HepG2 (cell line): ENCODE results near the gene PCDHA6. TPM values are rescaled to one million over a fixed set of nuclear protein-coding genes. Genes with fewer than 3 reads are reported as not detected.
"Not testable (repeated sequence)": the region's sequence is repeated elsewhere in the genome, so short reads cannot be mapped to it uniquely, and the experiment has no call there.

Experiments used
- ATAC-seq: fragments of 200-7000 bp; cut with Tn5 transposase; 3 replicates; pipeline ENCODE4 v1.9.1; 2020; ENCODE audit warnings: mild to moderate bottlenecking, moderate library complexity
- BruUV-seq: library from RNA; stranded (reverse); fragments of 400-500 nt; replicated peaks from 2 replicates; lab custom pipeline; 2021; lab: Mats Ljungman, UMichigan
- CTCF ChIA-PET: fragments of 300-600 bp; formaldehyde crosslinking; extraction: SDS; loops from one replicate; lab custom pipeline; 2021; ENCODE audit warnings: low total read pairs, inconsistent platforms, low intra/inter-chr PET ratio; lab: Yijun Ruan, JAX
- POLR2A ChIA-PET: fragments of 350-600 bp; sonication (Branson Sonifier 250); formaldehyde crosslinking; loops from one replicate; lab custom pipeline; 2020; ENCODE audit warnings: antibody characterized with exemption, inconsistent platforms; lab: Yijun Ruan, JAX
- DNase-seq: peaks from one replicate; pipeline ENCODE4 v3.0.0-alpha.2; 2015; ENCODE audit warnings: low spot score
- FAIRE-seq: peaks from 3 replicates; lab custom pipeline; 2011; peaks lifted over from hg19 to GRCh38; lab: Jason Lieb, UNC
- H2AFZ ChIP-seq: one replicate; pipeline ENCODE4 v1.6.1; 2011; ENCODE audit warnings: low read length, inconsistent platforms
- H3K27ac ChIP-seq: fragments of 300-600 bp; 3 replicates; pipeline ENCODE4 v1.8.0; 2011; ENCODE audit warnings: mixed run types, mild to moderate bottlenecking, mixed read lengths, low read length, inconsistent platforms; ENCODE audit not compliant: insufficient read depth; ENCODE audit errors: extremely low read length
- H3K27me3 ChIP-seq, 2 experiments: fragments of 200-600 bp in 1 of 2; 2 replicates in 1 of 2; 3 replicates in 1 of 2; pipeline versions ENCODE4 v1.6.0 to v1.8.0; 2011; ENCODE audit warnings: low read length in 2 of 2, mild to moderate bottlenecking in 2 of 2, moderate library complexity in 2 of 2, inconsistent platforms in 1 of 2; ENCODE audit not compliant: insufficient read depth in 2 of 2, control insufficient read depth in 1 of 2
- H3K36me3 ChIP-seq, 2 experiments: fragments of 200-600 bp in 1 of 2; replicated peaks in 1 of 2; 2 replicates in 1 of 2; 3 replicates in 1 of 2; pipeline versions ENCODE4 v1.5.1 to v1.8.0; 2011; ENCODE audit warnings: low read length in 2 of 2, inconsistent platforms in 1 of 2; ENCODE audit not compliant: insufficient read depth in 2 of 2, control insufficient read depth in 1 of 2
- H3K4me1 ChIP-seq: 2 replicates; pipeline ENCODE4 v1.5.1; 2012; ENCODE audit warnings: low read length, inconsistent platforms; ENCODE audit not compliant: insufficient read depth
- H3K4me2 ChIP-seq: 2 replicates; pipeline ENCODE4 v1.6.0; 2011; ENCODE audit warnings: low read depth, low read length, inconsistent platforms
- H3K4me3 ChIP-seq, 3 experiments: fragments of 200-600 bp in 1 of 3; sonication (generic), shearing (Covaris generic) in 1 of 3; replicated peaks in 1 of 3; 2 replicates each; pipeline ENCODE4 v1.5.1; 2011 to 2016; ENCODE audit warnings: low read length in 3 of 3, inconsistent platforms in 2 of 3, low read depth in 2 of 3, mild to moderate bottlenecking in 2 of 3, control low read depth in 1 of 3, mixed read lengths in 1 of 3; ENCODE audit not compliant: insufficient read depth in 1 of 3
- H3K79me2 ChIP-seq: one replicate; pipeline ENCODE4 v1.6.1; 2011; ENCODE audit warnings: low read length, inconsistent platforms; ENCODE audit not compliant: insufficient read depth
- H3K9ac ChIP-seq: 2 replicates; pipeline ENCODE4 v1.6.0; 2011; ENCODE audit warnings: mild to moderate bottlenecking, low read depth, low read length, inconsistent platforms; ENCODE audit not compliant: insufficient read depth
- H3K9me3 ChIP-seq: 2 replicates; pipeline ENCODE4 v1.5.1; 2012; ENCODE audit warnings: mild to moderate bottlenecking, low read length
- H4K20me1 ChIP-seq: 2 replicates; pipeline ENCODE4 v1.6.0; 2011; ENCODE audit warnings: inconsistent platforms, mild to moderate bottlenecking, low read length, moderate library complexity; ENCODE audit not compliant: insufficient read depth
- ATRX ChIP-seq: sonication (generic); formaldehyde crosslinking; IDR thresholded peaks from 2 replicates; pipeline ENCODE4 v1.4.0; 2020; ENCODE audit warnings: missing genetic modification reagents, borderline replicate concordance
- ERF ChIP-seq: IDR thresholded peaks from 2 replicates; pipeline ENCODE4 v1.6.1; 2018; ENCODE audit warnings: missing biosample characterization, missing genetic modification reagents
- RFX3 ChIP-seq: IDR thresholded peaks from 2 replicates; pipeline ENCODE4 v1.6.1; 2016; ENCODE audit warnings: missing biosample characterization, missing genetic modification reagents
- SNRNP70 ChIP-seq: fragments of 200-400 bp; formaldehyde crosslinking; IDR thresholded peaks from 2 replicates; pipeline ENCODE4 v1.6.1; 2017; ENCODE audit warnings: mild to moderate bottlenecking, low read depth, low read length, moderate library complexity
- ZNF224 ChIP-seq: sonication (generic); formaldehyde crosslinking; IDR thresholded peaks from 2 replicates; pipeline ENCODE4 v1.5.0; 2020; ENCODE audit warnings: mild to moderate bottlenecking, missing genetic modification reagents
- ZNF253 ChIP-seq: sonication (generic); formaldehyde crosslinking; IDR thresholded peaks from 2 replicates; pipeline ENCODE4 v1.8.0; 2022; ENCODE audit warnings: mild to moderate bottlenecking, missing genetic modification reagents, borderline replicate concordance
- WGBS: methylation state at CpG from one replicate; pipeline ENCODE4 v1.1.6; 2017; ENCODE audit warnings: low lambda C conversion rate; 5-methylcytosine and 5-hydroxymethylcytosine counted together
- in situ Hi-C: cut with HindIII; loops from 2 replicates; pipeline ENCODE4 v1.10.0; 2017; ENCODE audit warnings: low pct_unique_long_range_greater_than_20kb; ENCODE audit not compliant: extremely low pct_ligation_motif_present
- intact Hi-C: fragments of 100-400 bp; cut with micrococcal nuclease; formaldehyde crosslinking; loops from one replicate; pipeline ENCODE4 v1.10.0; 2022; ENCODE audit not compliant: unreplicated experiment
- polyA plus RNA-seq, 8 experiments: library from polyadenylated mRNA; depleted of rRNA in 3 of 8; stranded (reverse) in 7 of 8; unstranded in 1 of 8; fragments of >200 nt; fragmentation: Illumina TruSeq in 4 of 8; extraction: Trizol in 4 of 8; gene quantifications; 2 replicates each; pipeline versions ENCODE4 v1.2.1 to v1.2.3, GENCODE V29; 2011 to 2016; ENCODE audit warnings: low read depth in 4 of 8, missing spikeins in 1 of 8, mixed read lengths in 1 of 8; ENCODE audit not compliant: insufficient read depth in 1 of 8
- total RNA-seq, 5 experiments: library from RNA; depleted of rRNA; stranded (reverse); fragments of >200 nt; fragmentation: Illumina TruSeq; extraction: Trizol; gene quantifications; 2 replicates each; pipeline ENCODE4 v1.2.3, GENCODE V29; 2016; ENCODE audit warnings: low read depth in 1 of 5

Gene PCDHA6
- total and polyA plus RNA-seq, 2 of the 13 experiments (the other 11 are each of a cell fraction or from before 2014, with no cell fraction given): not detected

GRCh38 chr5:140801494-140801841 lies 26.3 kb upstream of the PCDHA6 start:
- H3K79me2 ChIP-seq: no peaks in the 10 kb centered on the region
- ATAC-seq: no peak
- TF ChIP-seq SNRNP70 (no peak), ATRX (no peak), RFX3 (CRISPR knock-in tag) (no peak), ZNF253 (CRISPR knock-in tag) (no peak), ZNF224 (no peak), ERF (CRISPR knock-in tag) (no peak)
- BruUV-seq: no TSS peak
- peaks cover 21% of the 10 kb centered on the region for H3K9me3 ChIP-seq
- H3K36me3 ChIP-seq: no peaks in the 10 kb centered on the region
- H3K27ac ChIP-seq: no peak overlapping the region
- no peak overlapping the region for H3K4me3 ChIP-seq
- in situ Hi-C loops: no loop called here
- no peaks in the 10 kb centered on the region for H3K4me1 ChIP-seq
- POLR2A ChIA-PET: no interaction called here
- DNase-seq: no peak
- intact Hi-C loops: no loop called here
- H3K4me2 ChIP-seq: no peak overlapping the region
- H2AFZ ChIP-seq: no peak overlapping the region
- no peaks in the 10 kb centered on the region for H4K20me1 ChIP-seq
- no peak overlapping the region for H3K9ac ChIP-seq
- CTCF ChIA-PET: no interaction called here
- 49% methylated on average over 14 of the region's 16 CpGs for WGBS
- H3K27me3 ChIP-seq: no peaks in the 10 kb centered on the region
- FAIRE-seq: no peak

GRCh38 chr5:140802381-140802780 lies 25.4 kb upstream of the PCDHA6 start:
- H2AFZ ChIP-seq, H3K79me2 ChIP-seq, in situ Hi-C loops, intact Hi-C loops, BruUV-seq, H3K4me1 ChIP-seq, H3K4me3 ChIP-seq, H4K20me1 ChIP-seq, ATAC-seq, FAIRE-seq, H3K4me2 ChIP-seq, POLR2A ChIA-PET, CTCF ChIA-PET, DNase-seq, H3K27me3 ChIP-seq, H3K36me3 ChIP-seq, H3K9ac ChIP-seq, H3K27ac ChIP-seq: not testable (repeated sequence)
- 83% methylated on average over 45 of the region's 45 CpGs for WGBS
- peaks cover 21% of the 10 kb centered on the region for H3K9me3 ChIP-seq
